ENCODE measurements around the gene COL4A6.

COL4A6 gene

GRCh38 chrX:108442901-108443464, 4.8 kb upstream of the COL4A6 start:
- H3K27me3 ChIP-seq, result peaks cover 75 to 99% (median 95%) of the 10 kb centered on the region in 11 experiments
- H3K4me3 ChIP-seq, result no peak overlapping the region
- H3K4me2 ChIP-seq, result no peak overlapping the region
- peaks cover 0 to 5% (median 0%) of the 10 kb centered on the region in 11 experiments; a peak in 1 of 22 replicates for H4K20me1 ChIP-seq
- no peaks in the 10 kb centered on the region for H3K4me1 ChIP-seq
- H3K9me3 ChIP-seq (replicated peaks in 1 of 11), result no peaks in the 10 kb centered on the region; a peak in 1 of 22 replicates
- H3K27ac ChIP-seq, result no peak overlapping the region
- H3K36me3 ChIP-seq, result no peaks in the 10 kb centered on the region
- no peak for TF ChIP-seq Cebpa-rat (IDR thresholded peaks at IDR 0.05)
- H3K9ac ChIP-seq, result no peak overlapping the region

GRCh38 chrX:108439961-108440696, 1.9 kb upstream of the COL4A6 start:
- Histone ChIP-seq H4K20me1 (peaks cover 0 to 11% (median 0%) of the 10 kb centered on the region in 11 experiments; a peak in 1 of 22 replicates), H3K4me3 (no peak overlapping the region), H3K27ac (no peak overlapping the region), H3K4me1 (no peaks in the 10 kb centered on the region), H3K9me3 (replicated peaks in 1 of 11) (no peaks in the 10 kb centered on the region; a peak in 1 of 22 replicates), H3K9ac (no peak overlapping the region), H3K4me2 (no peak overlapping the region), H3K27me3 (peaks cover 83 to 100% (median 97%) of the 10 kb centered on the region in 11 experiments), H3K36me3 (no peaks in the 10 kb centered on the region)
- no peak for TF ChIP-seq Cebpa-rat (IDR thresholded peaks at IDR 0.05)

- peaks cover 80 to 99% (median 95%) of the 10 kb centered on the region in 11 experiments for H3K27me3 ChIP-seq
- no peaks in the 10 kb centered on the region for H3K36me3 ChIP-seq
- no peak within 1 kb of the TSS for H3K4me2 ChIP-seq
- H3K27ac ChIP-seq, result no peak within 1 kb of the TSS
- no peak within 1 kb of the TSS for H3K4me3 ChIP-seq
- no peaks in the 10 kb centered on the region for H3K4me1 ChIP-seq
- H3K9me3 ChIP-seq (replicated peaks in 1 of 11), result no peaks in the 10 kb centered on the region; a peak in 1 of 22 replicates
- TF ChIP-seq Cebpa-rat (IDR thresholded peaks at IDR 0.05), result no peak
- no peak within 1 kb of the TSS for H3K9ac ChIP-seq
- peaks cover 0 to 11% (median 0%) of the 10 kb centered on the region in 11 experiments; a peak in 1 of 22 replicates for H4K20me1 ChIP-seq
Observed at GRCh38 chrX:108439426-108439942, 1.3 kb upstream of the COL4A6 start, which contains the start of gene COL4A5. COL4A5 (plus strand) TSS chrX:108439838; CDS start chrX:108440126, 288 bp downstream.

- Histone ChIP-seq H4K20me1 (peaks cover 0 to 11% (median 0%) of the 10 kb centered on the region in 11 experiments; a peak in 1 of 22 replicates), H3K9me3 (replicated peaks in 1 of 11) (no peaks in the 10 kb centered on the region), H3K4me1 (no peaks in the 10 kb centered on the region), H3K9ac (no peak overlapping the region), H3K4me3 (no peak overlapping the region), H3K27ac (no peak overlapping the region), H3K4me2 (no peak overlapping the region), H3K36me3 (no peaks in the 10 kb centered on the region), H3K27me3 (peaks cover 86 to 98% (median 95%) of the 10 kb centered on the region in 11 experiments)
- TF ChIP-seq Cebpa-rat (IDR thresholded peaks at IDR 0.05), result no peak
Observed at GRCh38 chrX:108437349-108438109, 693 bp downstream of the COL4A6 start.

GRCh38 chrX:108435261-108435660, 3.0 kb downstream of the COL4A6 start:
- TF ChIP-seq Cebpa-rat (IDR thresholded peaks at IDR 0.05), result no peak
- Histone ChIP-seq H3K9ac (no peak overlapping the region), H3K9me3 (replicated peaks in 1 of 11) (no peaks in the 10 kb centered on the region), H3K4me2 (no peak overlapping the region), H3K4me1 (no peaks in the 10 kb centered on the region), H3K27me3 (peaks cover 80 to 96% (median 94%) of the 10 kb centered on the region in 11 experiments), H3K36me3 (no peaks in the 10 kb centered on the region), H3K4me3 (no peak overlapping the region), H3K27ac (no peak overlapping the region), H4K20me1 (peaks cover 0 to 6% (median 0%) of the 10 kb centered on the region in 11 experiments; a peak in 1 of 22 replicates)

- Histone ChIP-seq H3K27me3 (peaks cover 90 to 100% (median 100%) of the 10 kb centered on the region in 11 experiments), H3K27ac (no peak overlapping the region), H3K4me2 (no peak overlapping the region), H3K9me3 (replicated peaks in 1 of 11) (no peaks in the 10 kb centered on the region), H4K20me1 (no peaks in the 10 kb centered on the region; a peak in 1 of 22 replicates), H3K4me3 (no peak overlapping the region), H3K4me1 (no peaks in the 10 kb centered on the region), H3K36me3 (no peaks in the 10 kb centered on the region), H3K9ac (no peak overlapping the region)
- no peak for TF ChIP-seq Cebpa-rat (IDR thresholded peaks at IDR 0.05)
Observed at GRCh38 chrX:108426262-108426661, 12.0 kb downstream of the COL4A6 start.

GRCh38 chrX:108420481-108420880, 17.7 kb downstream of the COL4A6 start:
- peaks cover 84 to 100% (median 98%) of the 10 kb centered on the region in 11 experiments for H3K27me3 ChIP-seq
- TF ChIP-seq Cebpa-rat (IDR thresholded peaks at IDR 0.05), result no peak
- no peaks in the 10 kb centered on the region; a peak in 2 of 22 replicates for H4K20me1 ChIP-seq

GRCh38 chrX:108419401-108419800, 18.8 kb downstream of the COL4A6 start:
- Histone ChIP-seq H4K20me1 (no peaks in the 10 kb centered on the region; a peak in 2 of 22 replicates), H3K36me3 (no peaks in the 10 kb centered on the region), H3K27me3 (peaks cover 79 to 100% (median 96%) of the 10 kb centered on the region in 11 experiments), H3K4me1 (peaks cover 0 to 7% (median 0%) of the 10 kb centered on the region in 10 experiments; a peak in 1 of 20 replicates), H3K27ac (no peak overlapping the region), H3K4me2 (no peak overlapping the region), H3K4me3 (no peak overlapping the region), H3K9ac (no peak overlapping the region), H3K9me3 (replicated peaks in 1 of 11) (no peaks in the 10 kb centered on the region)
- no peak for TF ChIP-seq Cebpa-rat (IDR thresholded peaks at IDR 0.05)

More at GRCh38 chrX:108420481-108420880, 17.7 kb downstream of the COL4A6 start:
- H3K27ac ChIP-seq, result no peak overlapping the region
- H3K36me3 ChIP-seq, result no peaks in the 10 kb centered on the region
- H3K4me1 ChIP-seq, result peaks cover 0 to 2% (median 0%) of the 10 kb centered on the region in 10 experiments; a peak in 1 of 20 replicates
- no peak overlapping the region for H3K4me3 ChIP-seq
- H3K9ac ChIP-seq, result no peak overlapping the region
- H3K9me3 ChIP-seq (replicated peaks in 1 of 11), result no peaks in the 10 kb centered on the region
- H3K4me2 ChIP-seq, result no peak overlapping the region

Data from BLaER1 treated with 17β-estradiol and CSF1 and Interleukin-3, amounts not matched to agents 10 nM and 100 nM (cell line).